ENCODE measurements around the gene NRXN3.

Gene NRXN3

GRCh38 chr14:78605897-78606500 lies 435.8 kb downstream of the NRXN3 start:
- no peak for DNase-seq (ENCODE audit: extremely low spot score)
- no peak for TF ChIP-seq HDGF (IDR thresholded peaks at IDR 0.05; ENCODE audit: borderline replicate concordance)
- TF ChIP-seq L3MBTL2 (conservative IDR thresholded peaks at IDR 0.05): no peak
- no peak for TF ChIP-seq FOXA1 (IDR thresholded peaks at IDR 0.05)
- TF ChIP-seq ARNT (IDR thresholded peaks at IDR 0.05): no peak
- TF ChIP-seq LEF1 (IDR thresholded peaks at IDR 0.05; ENCODE audit: borderline replicate concordance): no peak
- no peak for TF ChIP-seq SP1 (IDR thresholded peaks at IDR 0.05)
- ChIA-PET CTCF (no interaction called here), POLR2A (no interaction called here)

GRCh38 chr14:78608998-78609787 lies 439.0 kb downstream of the NRXN3 start:
- POLR2A ChIA-PET: no interaction called here
- DNase-seq (ENCODE audit: extremely low spot score): no peak
- TF ChIP-seq ELF4 (IDR thresholded peaks at IDR 0.05): no peak
- no peak for TF ChIP-seq FOXM1 (IDR thresholded peaks at IDR 0.05; ENCODE audit: borderline replicate concordance)
- CTCF ChIA-PET: no interaction called here

- CTCF ChIA-PET: no interaction called here
- DNase-seq (ENCODE audit: extremely low spot score): no peak
- POLR2A ChIA-PET: no interaction called here
- TF ChIP-seq LEF1 (IDR thresholded peaks at IDR 0.05; ENCODE audit: borderline replicate concordance) (no peak), TARDBP (IDR thresholded peaks at IDR 0.05) (no peak), HDGF (IDR thresholded peaks at IDR 0.05; ENCODE audit: borderline replicate concordance) (no peak), FOXM1 (IDR thresholded peaks at IDR 0.05; ENCODE audit: borderline replicate concordance) (no peak), BHLHE40 (IDR thresholded peaks at IDR 0.05; ENCODE audit: borderline replicate concordance) (no peak), FOXK2 (IDR thresholded peaks at IDR 0.05) (no peak), NFRKB (IDR thresholded peaks at IDR 0.05) (no peak), SP1 (IDR thresholded peaks at IDR 0.05) (no peak), ARNT (IDR thresholded peaks at IDR 0.05) (no peak)
Observed at GRCh38 chr14:78610994-78611393, 440.8 kb downstream of the NRXN3 start.

DNA sequence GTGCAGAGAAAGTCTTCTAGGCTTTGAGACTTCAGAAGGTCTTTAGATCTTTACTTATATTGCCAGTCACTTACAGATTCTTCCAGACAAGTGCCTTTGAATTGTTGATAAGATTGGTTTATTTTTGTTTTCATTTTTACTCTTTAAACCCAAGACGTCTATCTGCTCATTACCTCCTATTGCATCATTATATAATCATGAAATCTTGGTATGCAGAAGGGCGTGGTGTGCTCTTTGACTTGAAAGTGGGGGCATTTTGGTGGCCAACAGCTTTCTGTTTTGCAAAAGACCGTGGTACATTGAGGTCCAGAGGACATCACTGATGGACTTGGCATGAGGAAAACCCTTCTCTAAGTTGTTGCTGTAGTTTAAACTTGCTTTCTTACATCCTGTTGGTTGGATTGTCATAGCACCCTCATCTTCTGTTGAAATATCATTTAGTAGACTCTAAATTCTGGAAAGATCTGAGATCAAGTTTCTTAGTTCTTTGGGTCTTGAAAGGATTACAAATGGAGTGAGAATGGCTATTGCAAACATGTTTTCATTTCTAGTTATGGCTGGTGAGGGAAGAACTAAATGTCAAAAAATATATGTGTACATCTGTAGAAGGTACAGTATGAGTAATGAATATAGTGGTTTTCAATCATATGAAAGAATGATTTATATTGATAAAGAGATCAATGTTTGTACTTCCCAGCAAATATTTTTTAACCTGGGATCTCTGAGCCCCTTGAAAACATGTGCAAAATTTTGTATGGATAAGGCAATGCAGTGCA lies 441.8 kb downstream of the NRXN3 start:
- DNase-seq (ENCODE audit: extremely low spot score): no peak
- ChIA-PET CTCF (no interaction called here), POLR2A (no interaction called here)
- no peak for TF ChIP-seq FOXA1 (IDR thresholded peaks at IDR 0.05)

DNA sequence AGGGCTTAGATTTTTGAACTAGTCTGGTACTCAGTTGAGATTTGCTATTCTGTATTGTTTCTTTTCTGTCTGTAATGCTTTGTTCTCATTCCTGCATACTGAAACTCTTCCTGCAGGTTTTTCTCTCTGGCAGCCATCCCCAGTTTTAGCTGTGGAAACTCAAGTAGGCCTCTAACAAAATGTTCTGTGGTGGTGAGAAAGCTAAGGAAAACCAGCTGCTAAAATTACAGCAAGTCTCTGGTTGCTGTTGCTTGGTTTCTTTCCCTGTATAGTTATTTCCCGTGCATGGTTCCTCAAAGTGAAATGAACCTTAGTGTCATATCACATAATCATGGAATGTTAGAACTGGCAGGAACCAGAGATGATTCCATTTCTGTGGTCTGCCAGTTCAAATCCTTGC lies 442.5 kb downstream of the NRXN3 start:
- CTCF ChIA-PET: no interaction called here
- TF ChIP-seq TARDBP (IDR thresholded peaks at IDR 0.05) (no peak), FOXA1 (IDR thresholded peaks at IDR 0.05) (no peak), ELF4 (IDR thresholded peaks at IDR 0.05) (no peak), CTBP1 (IDR thresholded peaks at IDR 0.05; ENCODE audit: borderline replicate concordance) (no peak), NFRKB (IDR thresholded peaks at IDR 0.05) (no peak), L3MBTL2 (conservative IDR thresholded peaks at IDR 0.05) (no peak), LEF1 (IDR thresholded peaks at IDR 0.05; ENCODE audit: borderline replicate concordance) (no peak), HDGF (IDR thresholded peaks at IDR 0.05; ENCODE audit: borderline replicate concordance) (no peak), ZNF384 (IDR thresholded peaks at IDR 0.05) (no peak), SUZ12 (IDR thresholded peaks at IDR 0.05) (no peak), FOXM1 (IDR thresholded peaks at IDR 0.05; ENCODE audit: borderline replicate concordance) (no peak), FOXK2 (IDR thresholded peaks at IDR 0.05) (no peak), SP1 (IDR thresholded peaks at IDR 0.05) (no peak), BHLHE40 (IDR thresholded peaks at IDR 0.05; ENCODE audit: borderline replicate concordance) (no peak), ARNT (IDR thresholded peaks at IDR 0.05) (no peak)
- TF ChIP-seq, protein P1, sequence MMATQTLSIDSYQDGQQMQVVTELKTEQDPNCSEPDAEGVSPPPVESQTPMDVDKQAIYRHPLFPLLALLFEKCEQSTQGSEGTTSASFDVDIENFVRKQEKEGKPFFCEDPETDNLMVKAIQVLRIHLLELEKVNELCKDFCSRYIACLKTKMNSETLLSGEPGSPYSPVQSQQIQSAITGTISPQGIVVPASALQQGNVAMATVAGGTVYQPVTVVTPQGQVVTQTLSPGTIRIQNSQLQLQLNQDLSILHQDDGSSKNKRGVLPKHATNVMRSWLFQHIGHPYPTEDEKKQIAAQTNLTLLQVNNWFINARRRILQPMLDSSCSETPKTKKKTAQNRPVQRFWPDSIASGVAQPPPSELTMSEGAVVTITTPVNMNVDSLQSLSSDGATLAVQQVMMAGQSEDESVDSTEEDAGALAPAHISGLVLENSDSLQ (IDR thresholded peaks at IDR 0.05): no peak
- POLR2A ChIA-PET: no interaction called here
- DNase-seq (ENCODE audit: extremely low spot score): no peak

GRCh38 chr14:78614593-78614992 lies 444.4 kb downstream of the NRXN3 start:
- no peak for DNase-seq (ENCODE audit: extremely low spot score)
- CTCF ChIA-PET: no interaction called here
- TF ChIP-seq ARNT (IDR thresholded peaks at IDR 0.05) (no peak), HDGF (IDR thresholded peaks at IDR 0.05; ENCODE audit: borderline replicate concordance) (no peak), L3MBTL2 (conservative IDR thresholded peaks at IDR 0.05) (no peak), CTBP1 (IDR thresholded peaks at IDR 0.05; ENCODE audit: borderline replicate concordance) (no peak), TARDBP (IDR thresholded peaks at IDR 0.05) (no peak), FOXK2 (IDR thresholded peaks at IDR 0.05) (no peak), ZNF384 (IDR thresholded peaks at IDR 0.05) (no peak), FOXA1 (IDR thresholded peaks at IDR 0.05) (no peak), FOXM1 (IDR thresholded peaks at IDR 0.05; ENCODE audit: borderline replicate concordance) (no peak)
- POLR2A ChIA-PET: no interaction called here

GRCh38 chr14:78617735-78618134 lies 447.6 kb downstream of the NRXN3 start:
- CTCF ChIA-PET: no interaction called here

More at GRCh38 chr14:78617735-78618134, 447.6 kb downstream of the NRXN3 start:
- POLR2A ChIA-PET: no interaction called here
- DNase-seq (ENCODE audit: extremely low spot score): no peak
- no peak for TF ChIP-seq FOXA1 (IDR thresholded peaks at IDR 0.05)
- TF ChIP-seq FOXK2 (IDR thresholded peaks at IDR 0.05): no peak
- no peak for TF ChIP-seq FOXM1 (IDR thresholded peaks at IDR 0.05; ENCODE audit: borderline replicate concordance)
- TF ChIP-seq HDGF (IDR thresholded peaks at IDR 0.05; ENCODE audit: borderline replicate concordance): no peak
- no peak for TF ChIP-seq TARDBP (IDR thresholded peaks at IDR 0.05)
- TF ChIP-seq ARNT (IDR thresholded peaks at IDR 0.05): no peak
- no peak for TF ChIP-seq ZNF384 (IDR thresholded peaks at IDR 0.05)
- peak; percentile 61; the same call in 1 of the 2 replicates for TF ChIP-seq ELF4 (IDR thresholded peaks at IDR 0.05)

All from HEK293T (cell line).